Esophagus muscularis mucosa (tissue), 4 donors: Measurements from ENCODE around the gene HS3ST3A1.

ENCODE experiments used
- CTCF ChIP-seq, 3 experiments: fragments of 200-600 bp in 2 of 3; fragments of 450-650 bp in 1 of 3; sonication (generic) in 2 of 3; IDR thresholded peaks; one replicate each; pipeline ENCODE4 v1.5.1; 2017 to 2019; ENCODE audit warnings: antibody characterized with exemption in 3 of 3, mild to moderate bottlenecking in 2 of 3, moderate library complexity in 1 of 3
- EP300 ChIP-seq: sonication (generic); formaldehyde crosslinking; IDR thresholded peaks from one replicate; pipeline ENCODE4 v1.6.1; 2017; ENCODE audit warnings: antibody characterized with exemption
- POLR2A ChIP-seq: fragments of 450-650 bp; IDR thresholded peaks from one replicate; pipeline ENCODE4 v1.6.1; 2017; ENCODE audit warnings: antibody characterized with exemption, moderate library complexity, mild to moderate bottlenecking, low read depth
- POLR2AphosphoS5 ChIP-seq, 2 donors: sonication (generic); formaldehyde crosslinking; IDR thresholded peaks; one replicate each; pipeline ENCODE4 v1.6.1; 2017; ENCODE audit warnings: antibody characterized with exemption in 2 of 2

- TF ChIP-seq EP300 (no peak), CTCF (IDR thresholded peaks at IDR 0.05) (no peak), POLR2AphosphoS5 (IDR thresholded peaks at IDR 0.05) (no peak), POLR2A (no peak)
These were observed 111.3 kb downstream of the HS3ST3A1 start for GRCh38 chr17:13490427-13490826.
